HepG2 (cell line): Measurements from ENCODE around the gene TNN. TPM values are rescaled to one million over a fixed set of nuclear protein-coding genes. Genes with fewer than 3 reads are reported as not detected.
A peak's percentile ranks its signal among the peaks of the same experiment; 100 is the strongest.

ENCODE experiments used
- ATAC-seq: fragments of 200-7000 bp; cut with Tn5 transposase; 3 replicates; pipeline ENCODE4 v1.9.1; 2020; ENCODE audit warnings: mild to moderate bottlenecking, moderate library complexity
- BruUV-seq: library from RNA; stranded (reverse); fragments of 400-500 nt; replicated peaks from 2 replicates; lab custom pipeline; 2021; lab: Mats Ljungman, UMichigan
- CTCF ChIA-PET: fragments of 300-600 bp; formaldehyde crosslinking; extraction: SDS; loops from one replicate; lab custom pipeline; 2021; ENCODE audit warnings: low total read pairs, inconsistent platforms, low intra/inter-chr PET ratio; lab: Yijun Ruan, JAX
- POLR2A ChIA-PET: fragments of 350-600 bp; sonication (Branson Sonifier 250); formaldehyde crosslinking; loops from one replicate; lab custom pipeline; 2020; ENCODE audit warnings: antibody characterized with exemption, inconsistent platforms; lab: Yijun Ruan, JAX
- DNase-seq: peaks from one replicate; pipeline ENCODE4 v3.0.0-alpha.2; 2015; ENCODE audit warnings: low spot score
- FAIRE-seq: peaks from 3 replicates; lab custom pipeline; 2011; peaks lifted over from hg19 to GRCh38; lab: Jason Lieb, UNC
- H2AFZ ChIP-seq: one replicate; pipeline ENCODE4 v1.6.1; 2011; ENCODE audit warnings: low read length, inconsistent platforms
- H3K27ac ChIP-seq: fragments of 300-600 bp; 3 replicates; pipeline ENCODE4 v1.8.0; 2011; ENCODE audit warnings: mixed run types, mild to moderate bottlenecking, mixed read lengths, low read length, inconsistent platforms; ENCODE audit not compliant: insufficient read depth; ENCODE audit errors: extremely low read length
- H3K27me3 ChIP-seq, 2 experiments: fragments of 200-600 bp in 1 of 2; 2 replicates in 1 of 2; 3 replicates in 1 of 2; pipeline versions ENCODE4 v1.6.0 to v1.8.0; 2011; ENCODE audit warnings: low read length in 2 of 2, mild to moderate bottlenecking in 2 of 2, moderate library complexity in 2 of 2, inconsistent platforms in 1 of 2; ENCODE audit not compliant: insufficient read depth in 2 of 2, control insufficient read depth in 1 of 2
- H3K36me3 ChIP-seq, 2 experiments: fragments of 200-600 bp in 1 of 2; replicated peaks in 1 of 2; 2 replicates in 1 of 2; 3 replicates in 1 of 2; pipeline versions ENCODE4 v1.5.1 to v1.8.0; 2011; ENCODE audit warnings: low read length in 2 of 2, inconsistent platforms in 1 of 2; ENCODE audit not compliant: insufficient read depth in 2 of 2, control insufficient read depth in 1 of 2
- H3K4me1 ChIP-seq: 2 replicates; pipeline ENCODE4 v1.5.1; 2012; ENCODE audit warnings: low read length, inconsistent platforms; ENCODE audit not compliant: insufficient read depth
- H3K4me2 ChIP-seq: 2 replicates; pipeline ENCODE4 v1.6.0; 2011; ENCODE audit warnings: low read depth, low read length, inconsistent platforms
- H3K4me3 ChIP-seq, 3 experiments: fragments of 200-600 bp in 1 of 3; sonication (generic), shearing (Covaris generic) in 1 of 3; replicated peaks in 1 of 3; 2 replicates each; pipeline ENCODE4 v1.5.1; 2011 to 2016; ENCODE audit warnings: low read length in 3 of 3, inconsistent platforms in 2 of 3, low read depth in 2 of 3, mild to moderate bottlenecking in 2 of 3, control low read depth in 1 of 3, mixed read lengths in 1 of 3; ENCODE audit not compliant: insufficient read depth in 1 of 3
- H3K79me2 ChIP-seq: one replicate; pipeline ENCODE4 v1.6.1; 2011; ENCODE audit warnings: low read length, inconsistent platforms; ENCODE audit not compliant: insufficient read depth
- H3K9ac ChIP-seq: 2 replicates; pipeline ENCODE4 v1.6.0; 2011; ENCODE audit warnings: mild to moderate bottlenecking, low read depth, low read length, inconsistent platforms; ENCODE audit not compliant: insufficient read depth
- H3K9me3 ChIP-seq: 2 replicates; pipeline ENCODE4 v1.5.1; 2012; ENCODE audit warnings: mild to moderate bottlenecking, low read length
- H4K20me1 ChIP-seq: 2 replicates; pipeline ENCODE4 v1.6.0; 2011; ENCODE audit warnings: inconsistent platforms, mild to moderate bottlenecking, low read length, moderate library complexity; ENCODE audit not compliant: insufficient read depth
- NFIB ChIP-seq: sonication (generic); formaldehyde crosslinking; IDR thresholded peaks from 2 replicates; pipeline ENCODE4 v1.9.0; 2021; ENCODE audit warnings: missing genetic modification reagents, mild to moderate bottlenecking, borderline replicate concordance
- RFX1 ChIP-seq: fragments of 450-650 bp; IDR thresholded peaks from 2 replicates; pipeline ENCODE4 v1.6.1; 2017
- SIX4 ChIP-seq: sonication (generic); formaldehyde crosslinking; IDR thresholded peaks from 2 replicates; pipeline ENCODE4 v1.4.0; 2020; ENCODE audit warnings: missing genetic modification reagents
- ZBTB10 ChIP-seq: sonication (generic); formaldehyde crosslinking; IDR thresholded peaks from 2 replicates; pipeline ENCODE4 v1.4.0; 2020; ENCODE audit warnings: missing genetic modification reagents, borderline replicate concordance
- WGBS: methylation state at CpG from one replicate; pipeline ENCODE4 v1.1.6; 2017; ENCODE audit warnings: low lambda C conversion rate; 5-methylcytosine and 5-hydroxymethylcytosine counted together
- in situ Hi-C: cut with HindIII; loops from 2 replicates; pipeline ENCODE4 v1.10.0; 2017; ENCODE audit warnings: low pct_unique_long_range_greater_than_20kb; ENCODE audit not compliant: extremely low pct_ligation_motif_present
- intact Hi-C: fragments of 100-400 bp; cut with micrococcal nuclease; formaldehyde crosslinking; loops from one replicate; pipeline ENCODE4 v1.10.0; 2022; ENCODE audit not compliant: unreplicated experiment
- polyA plus RNA-seq, 8 experiments: library from polyadenylated mRNA; depleted of rRNA in 3 of 8; stranded (reverse) in 7 of 8; unstranded in 1 of 8; fragments of >200 nt; fragmentation: Illumina TruSeq in 4 of 8; extraction: Trizol in 4 of 8; gene quantifications; 2 replicates each; pipeline versions ENCODE4 v1.2.1 to v1.2.3, GENCODE V29; 2011 to 2016; ENCODE audit warnings: low read depth in 4 of 8, missing spikeins in 1 of 8, mixed read lengths in 1 of 8; ENCODE audit not compliant: insufficient read depth in 1 of 8
- total RNA-seq, 5 experiments: library from RNA; depleted of rRNA; stranded (reverse); fragments of >200 nt; fragmentation: Illumina TruSeq; extraction: Trizol; gene quantifications; 2 replicates each; pipeline ENCODE4 v1.2.3, GENCODE V29; 2016; ENCODE audit warnings: low read depth in 1 of 5
- TF ChIP-seq, protein P1 (sequence below): sonication (generic); formaldehyde crosslinking; conservative IDR thresholded peaks from 2 replicates; pipeline ENCODE4 v1.4.0; 2020; ENCODE audit warnings: missing genetic modification reagents

TNN gene
- total and polyA plus RNA-seq, 2 of the 13 experiments (the other 11 are each of a cell fraction or from before 2014, with no cell fraction given): not detected

- no peak for ATAC-seq
- CTCF ChIA-PET: no interaction called here
- TF ChIP-seq SIX4 (CRISPR knock-in tag): no peak
- TF ChIP-seq RFX1: peak; percentile 29; the same call in 1 of the 2 replicates
- TF ChIP-seq, protein P1, sequence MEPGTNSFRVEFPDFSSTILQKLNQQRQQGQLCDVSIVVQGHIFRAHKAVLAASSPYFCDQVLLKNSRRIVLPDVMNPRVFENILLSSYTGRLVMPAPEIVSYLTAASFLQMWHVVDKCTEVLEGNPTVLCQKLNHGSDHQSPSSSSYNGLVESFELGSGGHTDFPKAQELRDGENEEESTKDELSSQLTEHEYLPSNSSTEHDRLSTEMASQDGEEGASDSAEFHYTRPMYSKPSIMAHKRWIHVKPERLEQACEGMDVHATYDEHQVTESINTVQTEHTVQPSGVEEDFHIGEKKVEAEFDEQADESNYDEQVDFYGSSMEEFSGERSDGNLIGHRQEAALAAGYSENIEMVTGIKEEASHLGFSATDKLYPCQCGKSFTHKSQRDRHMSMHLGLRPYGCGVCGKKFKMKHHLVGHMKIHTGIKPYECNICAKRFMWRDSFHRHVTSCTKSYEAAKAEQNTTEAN (CRISPR knock-in tag): no peak
- TF ChIP-seq ZBTB10 (CRISPR knock-in tag): no peak
- no peak for TF ChIP-seq NFIB (CRISPR knock-in tag)
- no peak for DNase-seq
- no peak overlapping the region for H3K9ac ChIP-seq
- no peaks in the 10 kb centered on the region for H3K79me2 ChIP-seq
- H3K4me1 ChIP-seq: no peaks in the 10 kb centered on the region
- no TSS peak for BruUV-seq
- H3K27ac ChIP-seq: no peak overlapping the region
- no peak overlapping the region for H3K4me2 ChIP-seq
- H3K9me3 ChIP-seq: no peaks in the 10 kb centered on the region
- no peaks in the 10 kb centered on the region for H4K20me1 ChIP-seq
- WGBS: 19% methylated on average over 6 of the region's 6 CpGs
- H3K27me3 ChIP-seq: no peaks in the 10 kb centered on the region
- POLR2A ChIA-PET: no interaction called here
- no peaks in the 10 kb centered on the region for H3K36me3 ChIP-seq
- H2AFZ ChIP-seq: no peak overlapping the region
- intact Hi-C loops: loop anchor here (10.0 kb wide), 1 partner anchor 917 kb away; no protein-coding TSS in a partner anchor
- in situ Hi-C loops: loop anchor here (25.0 kb wide), 3 partner anchors 729 to 1679 kb away; no protein-coding TSS in a partner anchor
- no peak for FAIRE-seq
- no peak overlapping the region for H3K4me3 ChIP-seq
These were observed 90.5 kb downstream of the TNN start for GRCh38 chr1:175158170-175158591.
